GM19193 (cell line): ENCODE results near the gene NPEPPS.

ENCODE experiments used
- POLR2A ChIP-seq: IDR thresholded peaks from 4 replicates; pipeline ENCODE4 v1.6.1; 2011; ENCODE audit not compliant: insufficient read depth, insufficient read length; ENCODE audit errors: extremely low read depth

The NPEPPS gene

DNA sequence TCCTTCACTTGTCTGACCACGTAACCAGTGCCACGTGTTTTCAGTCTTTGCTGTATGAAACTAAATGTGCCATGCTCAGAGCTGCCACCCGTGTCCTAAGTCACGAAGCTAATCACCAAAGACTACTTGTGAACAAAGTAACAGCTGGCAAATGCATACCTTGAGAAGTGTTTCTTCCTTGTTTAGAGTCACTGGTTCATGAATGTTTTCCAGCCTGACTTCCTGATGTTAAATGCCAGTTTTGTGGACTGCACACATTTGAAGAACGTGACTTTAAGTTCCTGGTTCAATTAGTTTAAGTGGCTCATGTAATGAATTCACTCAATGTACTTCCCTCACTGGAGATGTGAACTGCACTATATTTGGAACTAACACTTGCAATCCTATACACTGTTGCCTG is 98.9 kb downstream of the NPEPPS start:
- TF ChIP-seq POLR2A, result no peak

GRCh38 chr17:47630614-47631013 is 99.7 kb downstream of the NPEPPS start:
- no peak for TF ChIP-seq POLR2A

DNA sequence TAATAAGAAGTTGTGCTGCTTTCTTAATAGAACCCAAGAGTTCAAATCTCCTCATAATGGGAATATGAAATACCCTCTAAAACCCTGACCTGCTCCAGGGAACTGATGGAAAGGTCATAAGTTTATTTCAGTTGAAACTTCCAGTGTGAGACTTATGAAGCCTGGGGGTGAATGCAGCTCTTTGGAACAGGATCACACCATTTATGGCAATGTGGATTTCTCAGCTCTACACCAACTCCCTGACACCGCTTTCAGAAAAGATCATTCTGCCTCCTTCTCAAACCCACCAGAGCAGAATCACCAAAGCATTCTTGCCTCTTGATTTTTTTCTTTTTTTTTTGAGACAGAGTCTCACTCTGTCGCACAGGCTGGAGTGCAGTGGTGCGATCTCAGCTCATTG is 102.1 kb downstream of the NPEPPS start:
- TF ChIP-seq POLR2A, result no peak

DNA sequence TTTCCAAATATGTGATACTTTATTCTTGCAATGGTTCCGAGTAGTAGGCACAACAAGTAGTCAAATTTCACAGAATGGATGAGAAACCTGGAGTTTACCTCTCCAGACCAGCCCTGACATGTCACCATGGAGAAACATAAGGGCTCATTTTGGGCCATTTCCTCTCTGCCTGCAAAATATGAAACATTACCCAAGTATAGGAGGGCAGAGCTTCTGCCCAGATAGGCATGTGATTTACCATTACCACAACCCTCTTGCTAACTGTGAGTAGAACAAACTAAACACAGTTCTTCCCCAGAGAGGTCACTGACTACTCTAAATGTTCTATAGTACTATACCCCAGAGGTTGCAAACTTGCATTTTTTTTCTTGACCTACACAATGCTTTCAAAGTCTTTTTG is 103.1 kb downstream of the NPEPPS start:
- TF ChIP-seq POLR2A, result no peak

GRCh38 chr17:47634870-47635269 is 104.0 kb downstream of the NPEPPS start:
- TF ChIP-seq POLR2A, result no peak

DNA sequence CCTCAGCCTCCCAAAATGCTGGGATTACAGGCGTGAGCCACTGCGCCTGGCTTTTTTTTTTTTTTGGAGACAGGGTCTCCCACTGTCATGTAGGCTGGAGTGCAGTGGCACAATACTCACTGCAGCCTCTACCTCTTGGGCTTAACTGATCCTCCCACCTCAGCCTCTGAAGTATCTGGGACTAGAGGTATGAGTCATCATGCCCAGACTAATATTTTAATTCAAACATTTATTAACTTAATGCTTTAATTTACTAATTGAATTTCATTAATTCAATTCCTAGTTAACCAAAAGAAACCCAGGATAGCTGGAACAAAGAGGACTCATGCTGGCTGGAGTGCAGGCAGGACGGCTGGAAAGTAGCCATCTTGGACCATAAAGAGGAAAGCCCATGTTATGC is 104.8 kb downstream of the NPEPPS start:
- TF ChIP-seq POLR2A, result no peak

GRCh38 chr17:47636273-47637030 is 105.5 kb downstream of the NPEPPS start:
- no peak for TF ChIP-seq POLR2A

DNA sequence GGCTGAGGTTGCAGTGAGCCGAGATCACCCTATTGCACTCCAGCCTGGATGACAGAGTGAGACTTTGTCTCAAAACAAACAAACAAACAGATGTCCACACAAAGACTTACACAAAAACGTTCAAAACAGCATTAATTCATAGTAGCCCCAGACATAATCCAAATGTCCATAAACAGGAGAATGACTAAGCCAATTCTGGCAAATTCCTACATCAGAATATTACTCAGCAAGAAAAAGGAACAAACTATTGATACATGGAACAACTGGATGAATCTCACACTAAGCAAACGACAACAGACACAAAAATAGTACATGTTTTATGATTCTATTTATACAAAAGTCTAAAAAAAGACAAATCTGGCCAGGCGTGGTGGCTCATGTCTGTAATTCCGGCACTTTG is 108.0 kb downstream of the NPEPPS start:
- TF ChIP-seq POLR2A, result no peak

GRCh38 chr17:47640076-47640475 is 109.2 kb downstream of the NPEPPS start:
- no peak for TF ChIP-seq POLR2A

DNA sequence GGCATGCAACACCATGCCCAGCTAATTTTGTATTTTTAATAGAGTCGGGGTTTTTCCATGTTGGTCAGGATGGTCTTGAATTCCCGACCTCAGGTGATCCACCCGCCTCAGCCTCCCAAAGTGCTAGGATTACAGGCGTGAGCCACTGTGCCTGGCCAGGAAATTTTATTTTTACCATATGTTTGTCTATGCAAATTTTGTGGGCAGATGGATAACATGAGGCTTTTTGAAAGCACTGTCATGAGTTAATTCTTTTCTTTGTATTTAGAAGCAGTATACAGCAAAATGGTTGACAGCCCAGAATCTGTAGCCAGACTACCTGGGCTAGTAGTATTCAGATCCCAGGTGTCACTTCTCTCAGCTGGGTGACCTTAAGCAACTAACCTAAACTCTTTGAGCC is 110.3 kb downstream of the NPEPPS start:
- no peak for TF ChIP-seq POLR2A

DNA sequence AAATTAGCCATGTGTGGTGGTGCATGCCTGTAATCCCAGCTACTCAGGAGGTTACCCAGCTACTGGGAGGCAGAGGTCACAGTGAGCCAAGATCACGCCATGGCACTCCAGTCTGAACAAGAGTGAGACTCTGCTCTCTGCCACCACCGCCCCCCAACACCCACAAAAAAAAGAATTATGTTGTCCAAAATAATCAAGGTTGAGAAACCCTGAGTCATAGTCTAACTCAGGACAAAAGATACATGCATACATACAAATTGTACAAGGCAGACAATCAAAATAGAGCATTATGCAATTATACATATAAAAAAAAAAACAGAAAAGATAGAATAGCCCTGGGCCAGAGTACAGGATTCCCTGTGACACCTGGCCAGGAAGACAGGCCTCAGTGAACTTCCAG is 112.2 kb downstream of the NPEPPS start:
- no peak for TF ChIP-seq POLR2A

DNA sequence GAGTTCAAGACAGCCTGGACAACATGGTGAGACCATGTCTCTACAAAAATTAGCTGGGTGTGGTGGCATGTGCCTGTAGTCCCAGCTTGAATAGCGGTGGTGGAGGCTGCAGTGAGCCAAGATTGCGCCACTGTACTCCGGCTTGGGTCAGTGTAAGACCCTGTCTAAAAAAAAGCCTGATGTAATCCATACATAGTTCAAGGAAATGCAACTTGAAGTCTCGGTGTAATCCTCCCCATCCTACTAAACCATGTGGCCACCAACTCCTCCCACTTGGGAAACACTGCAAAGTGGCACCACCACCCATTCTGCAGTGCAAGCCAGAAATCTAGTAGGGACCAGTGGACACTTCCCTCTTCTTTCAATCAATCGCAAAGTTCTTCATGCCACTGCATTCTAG is 113.4 kb downstream of the NPEPPS start:
- TF ChIP-seq POLR2A, result no peak

- peak; percentile 83 for TF ChIP-seq POLR2A
Observed at GRCh38 chr17:47649153-47649971, 118.5 kb downstream of the NPEPPS start, which contains the start of gene KPNB1. TSS of gene KPNB1 (plus strand) at chr17:47649919. CDS start at chr17:47650245, 326 bp downstream.

DNA sequence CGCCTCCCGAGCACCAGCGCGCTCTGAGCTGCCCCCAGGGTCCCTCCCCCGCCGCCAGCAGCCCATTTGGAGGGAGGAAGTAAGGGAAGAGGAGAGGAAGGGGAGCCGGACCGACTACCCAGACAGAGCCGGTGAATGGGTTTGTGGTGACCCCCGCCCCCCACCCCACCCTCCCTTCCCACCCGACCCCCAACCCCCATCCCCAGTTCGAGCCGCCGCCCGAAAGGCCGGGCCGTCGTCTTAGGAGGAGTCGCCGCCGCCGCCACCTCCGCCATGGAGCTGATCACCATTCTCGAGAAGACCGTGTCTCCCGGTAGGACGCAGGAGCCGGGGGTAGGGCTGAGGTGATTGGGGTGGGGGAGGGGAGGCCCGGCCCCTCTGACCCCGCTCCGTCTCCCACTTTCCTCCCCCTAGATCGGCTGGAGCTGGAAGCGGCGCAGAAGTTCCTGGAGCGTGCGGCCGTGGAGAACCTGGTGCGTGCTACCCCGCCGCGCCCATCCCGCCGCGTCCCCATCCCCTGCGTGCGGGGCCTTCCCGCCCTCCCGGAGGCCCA is 119.1 kb downstream of the NPEPPS start:
- TF ChIP-seq POLR2A, result peak; percentile 50
